Loucy (cell line): Measurements from ENCODE around the gene ACOXL.

Source experiments
- CTCF ChIP-seq: fragments of 200-600 bp; sonication (generic); conservative IDR thresholded peaks from 2 replicates; pipeline ENCODE4 v1.5.1; 2014; ENCODE audit warnings: mild to moderate bottlenecking, antibody characterized with exemption, low read length
- EZH2phosphoT487 ChIP-seq: fragments of 200-600 bp; IDR thresholded peaks from 2 replicates; pipeline ENCODE4 v1.6.1; 2018; ENCODE audit warnings: antibody characterized with exemption, mild to moderate bottlenecking, moderate library complexity, borderline replicate concordance

GRCh38 chr2:111121028-111121827, 388.9 kb downstream of the ACOXL start:
- TF ChIP-seq CTCF (no peak; the same call in 1 of the 2 replicates), EZH2phosphoT487 (no peak)
